HG02763 (cell line): Measurements from ENCODE around the gene TAS2R46.
"Not testable (repeated sequence)": the region's sequence is repeated elsewhere in the genome, so short reads cannot be mapped to it uniquely, and the experiment has no call there.

Experiments
- ATAC-seq: cut with Tn5 transposase; IDR thresholded peaks from one replicate; pipeline ENCODE4 v1.9.1; 2021; ENCODE audit warnings: mild to moderate bottlenecking, moderate library complexity; ENCODE audit not compliant: unreplicated experiment

TAS2R46 gene

DNA sequence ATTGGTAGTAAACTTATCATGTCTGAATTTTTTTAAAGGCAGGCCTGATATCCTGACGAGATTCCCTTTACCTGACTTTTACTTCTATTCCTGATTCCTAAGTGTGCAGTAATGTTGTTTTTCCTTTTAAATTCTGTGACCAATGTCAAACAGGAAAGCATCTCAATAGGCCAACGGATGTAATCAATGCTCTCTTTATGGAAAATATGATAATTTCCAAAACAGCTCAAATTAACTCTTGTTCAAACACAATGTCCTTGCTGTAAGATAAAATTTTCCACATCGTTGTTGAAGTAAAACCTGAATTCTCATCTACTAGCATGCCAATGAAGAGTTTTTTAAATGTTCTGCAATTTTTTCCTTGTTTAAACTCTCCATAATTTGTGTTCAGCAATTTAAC lies 22.9 kb downstream of the TAS2R46 start:
- ATAC-seq, result no peak

DNA sequence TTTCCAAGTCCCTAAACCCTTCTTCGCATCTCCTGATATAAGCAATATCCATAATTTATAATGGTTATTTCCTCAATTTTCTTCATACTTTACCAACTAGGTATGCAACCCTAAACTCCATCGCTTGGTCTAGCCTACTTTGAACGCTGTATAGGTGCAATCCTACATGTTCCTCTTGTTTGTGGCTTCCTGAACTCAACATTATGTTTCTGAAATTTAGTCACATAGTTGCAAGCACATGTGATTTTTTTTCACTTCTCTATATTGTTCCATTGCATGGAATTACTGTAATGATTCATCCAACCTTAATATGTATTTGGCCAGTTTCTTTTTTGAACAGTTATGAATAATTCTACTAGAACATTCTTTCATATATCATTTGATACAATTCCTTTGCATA lies 28.1 kb downstream of the TAS2R46 start:
- not testable (repeated sequence) for ATAC-seq

DNA sequence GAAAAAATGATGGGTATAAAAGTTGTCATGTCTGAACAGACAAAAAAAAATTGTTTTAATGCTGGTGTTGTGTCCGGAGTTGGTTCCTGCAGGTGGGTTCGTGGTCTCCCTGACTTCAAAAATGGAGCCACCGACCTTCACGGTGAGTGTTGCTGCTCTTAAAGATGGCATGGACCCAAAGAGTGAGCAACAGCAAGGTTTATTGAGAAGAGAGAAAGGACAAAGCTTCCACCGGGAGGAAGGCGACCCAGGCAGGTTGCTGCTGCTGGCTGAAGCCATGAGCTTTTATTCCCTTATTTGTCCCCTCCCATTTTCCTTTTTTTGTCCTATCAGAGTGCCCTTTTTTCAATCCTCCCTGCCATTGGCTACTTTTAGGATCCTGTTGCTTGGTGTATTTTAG lies 30.8 kb downstream of the TAS2R46 start, which contains the start of gene TAS2R31:
TSS of gene TAS2R31 (minus strand) at position 101 of the 400 bp plus-strand sequence. CDS start at position 29, 72 bp downstream.
- no peak for ATAC-seq

DNA sequence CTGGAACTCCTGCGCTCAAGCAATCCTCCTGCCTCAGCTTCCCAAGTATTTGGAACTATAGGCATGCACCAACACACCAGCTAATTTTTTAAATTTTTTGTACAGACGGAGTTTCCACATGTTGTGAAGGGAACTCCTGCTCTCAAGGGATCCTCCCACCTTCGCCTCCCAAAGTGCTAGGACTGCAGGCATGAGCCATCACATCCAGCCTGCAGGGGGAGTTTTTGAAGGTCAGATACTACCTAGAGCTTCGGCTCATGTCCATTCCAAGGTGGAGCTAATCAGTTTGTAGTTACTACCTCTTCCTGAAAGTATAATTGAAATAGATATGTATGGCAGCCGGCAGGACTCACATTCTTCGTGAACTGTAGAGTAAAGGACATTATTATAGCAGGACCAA lies 36.0 kb downstream of the TAS2R46 start:
- ATAC-seq, result no peak

DNA sequence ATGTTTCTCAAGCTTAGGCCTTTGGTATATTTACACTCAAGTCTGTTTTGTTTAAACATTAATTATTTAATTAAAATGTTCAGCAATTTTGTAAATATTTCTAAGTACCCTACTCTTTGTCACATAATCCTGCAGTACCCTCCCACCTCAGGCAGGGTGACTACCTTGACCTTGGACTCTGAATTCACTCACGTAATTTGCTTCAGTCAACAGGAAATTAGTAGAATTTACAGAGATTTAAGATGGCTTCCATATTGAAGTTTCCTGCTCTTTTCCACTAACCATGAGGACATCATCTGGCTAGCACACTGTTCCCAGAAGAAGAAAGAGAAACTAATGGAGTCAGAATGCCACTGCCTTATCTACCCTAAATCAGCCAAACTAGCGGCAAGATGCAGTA lies 38.7 kb downstream of the TAS2R46 start:
- no peak for ATAC-seq

DNA sequence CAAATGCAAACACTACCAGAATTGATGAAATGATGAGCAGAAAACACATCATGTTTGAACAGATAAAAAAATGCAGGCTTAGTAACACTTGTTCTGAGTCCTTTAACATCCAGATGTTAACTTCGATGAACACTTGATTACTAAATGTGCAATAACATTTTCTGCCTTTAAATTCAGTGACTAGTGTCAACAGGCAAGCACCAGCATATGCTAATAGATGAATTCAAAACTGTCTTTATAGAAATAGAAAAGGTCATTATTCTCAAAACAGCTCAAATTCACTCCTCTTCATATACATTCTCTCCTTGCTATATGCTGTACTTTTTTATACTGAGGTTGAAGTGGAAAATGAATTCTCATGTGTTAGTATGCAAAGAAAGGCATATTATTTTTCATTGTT lies 39.6 kb downstream of the TAS2R46 start, which contains the start of gene TAS2R19:
TSS of gene TAS2R19 (minus strand) at position 101 of the 400 bp plus-strand sequence. CDS start at position 52, 49 bp downstream.
- ATAC-seq, result no peak

DNA sequence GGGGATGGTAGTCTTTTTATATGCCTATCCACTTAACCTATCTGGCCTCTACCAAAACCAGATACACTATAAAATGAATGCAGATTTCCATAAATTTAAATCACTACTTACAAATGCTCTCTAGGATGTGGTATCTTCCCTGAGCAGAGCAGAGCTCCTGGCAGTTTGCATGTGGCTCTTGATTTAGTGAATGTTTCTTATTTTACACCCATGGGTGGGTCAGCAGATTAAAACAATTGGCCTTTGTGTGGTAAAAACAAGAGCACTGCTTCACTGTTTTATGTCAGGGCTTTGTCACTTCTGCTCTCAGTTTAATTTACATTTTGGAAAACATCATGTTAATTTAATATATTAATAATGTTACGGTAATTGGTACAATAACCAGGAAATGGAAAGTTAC lies 45.2 kb downstream of the TAS2R46 start:
- ATAC-seq, result no peak

DNA sequence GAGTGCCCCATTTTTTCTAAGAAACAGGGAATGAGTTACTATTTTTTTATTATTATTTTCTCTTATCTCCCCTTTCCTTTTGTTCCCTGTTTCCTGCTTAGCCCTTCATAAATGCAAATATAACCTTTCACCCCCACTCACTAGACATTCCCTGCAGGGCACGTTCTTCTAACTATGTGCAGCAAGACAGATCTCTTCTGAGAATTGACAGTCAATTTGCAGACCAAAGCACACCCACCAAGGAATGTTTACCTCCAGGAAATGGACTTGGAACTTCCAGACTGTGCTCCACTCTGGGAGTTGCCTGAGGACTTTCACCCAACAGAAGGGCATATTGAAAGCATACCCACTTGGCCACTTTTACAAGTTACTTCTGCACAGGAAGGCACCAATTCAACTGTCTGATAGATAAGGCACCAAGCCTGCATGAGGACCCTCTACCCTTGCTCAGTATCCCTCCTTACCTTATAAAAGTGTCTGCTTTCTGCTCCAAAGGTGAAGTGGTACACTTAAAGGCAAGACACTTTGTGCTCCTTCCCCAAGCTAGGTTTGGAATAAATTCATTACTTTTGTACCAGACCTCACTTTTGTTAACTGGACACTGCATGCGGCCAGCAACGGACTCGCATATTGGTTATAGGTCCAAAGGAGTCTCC lies 46.2 kb downstream of the TAS2R46 start:
- no peak for ATAC-seq

DNA sequence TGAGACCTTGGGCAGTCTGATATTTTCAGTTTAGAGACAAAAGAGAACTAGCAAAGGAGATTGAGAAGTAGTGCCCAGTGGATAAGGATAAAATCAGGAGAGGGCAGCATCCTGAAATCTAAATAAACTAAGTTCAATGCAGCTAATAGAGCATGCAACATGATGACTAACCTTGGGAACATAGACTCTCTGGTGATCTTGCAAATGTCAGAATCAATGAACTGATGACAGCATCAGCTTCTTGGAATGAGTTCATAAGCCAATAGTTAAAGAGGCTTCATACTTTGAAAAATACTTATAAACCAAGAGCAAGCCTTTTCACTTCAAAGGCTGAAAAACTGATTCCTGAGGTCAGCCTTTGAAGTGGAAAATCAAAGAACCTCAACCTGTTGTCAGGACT lies 47.9 kb downstream of the TAS2R46 start:
- ATAC-seq, result no peak
